Muscle of leg (tissue), 11 donors: ENCODE measurements around the gene KISS1. TPM values are rescaled to one million over a fixed set of nuclear protein-coding genes. Genes with fewer than 3 reads are reported as not detected.

ENCODE experiments used
- DNase-seq: peaks from one replicate; pipeline ENCODE4 v3.0.0; 2013
- H3K27ac ChIP-seq: one replicate; pipeline ENCODE4 v1.5.1; 2013; ENCODE audit warnings: mild to moderate bottlenecking, low read length, control low read depth
- H3K27me3 ChIP-seq: one replicate; pipeline ENCODE4 v1.6.1; 2013; ENCODE audit warnings: low read length; ENCODE audit not compliant: control insufficient read depth, insufficient read depth
- H3K36me3 ChIP-seq: one replicate; pipeline ENCODE4 v1.6.1; 2013; ENCODE audit warnings: low read length; ENCODE audit not compliant: control insufficient read depth, insufficient read depth
- H3K4me1 ChIP-seq: one replicate; pipeline ENCODE4 v1.6.1; 2013; ENCODE audit warnings: low read length; ENCODE audit not compliant: control insufficient read depth, insufficient read depth
- H3K4me3 ChIP-seq: one replicate; pipeline ENCODE4 v1.5.1; 2013; ENCODE audit warnings: low read length, control low read depth
- H3K9me3 ChIP-seq: replicated peaks from 2 replicates; pipeline ENCODE4 v1.6.1; 2013; ENCODE audit warnings: low read depth, low read length; ENCODE audit not compliant: control insufficient read depth
- WGBS: methylation state at CpG from one replicate; pipeline ENCODE4 v1.1.5; 2013; ENCODE audit warnings: missing lambda C conversion rate; ENCODE audit not compliant: insufficient coverage; 5-methylcytosine and 5-hydroxymethylcytosine counted together
- polyA plus RNA-seq, 8 donors: library from polyadenylated mRNA; unstranded; fragments of 120-200 nt; gene quantifications; one replicate each; pipeline versions ENCODE4 v1.2.1 to v1.2.3, GENCODE V29; 2013; ENCODE audit warnings: inconsistent platforms in 1 of 8, low replicate concordance in 1 of 8; ENCODE audit not compliant: insufficient read length in 8 of 8, insufficient read depth in 1 of 8
- total RNA-seq: library from RNA; stranded (reverse); fragments of 120-200 nt; gene quantifications from one replicate; pipeline ENCODE4 v1.2.4, GENCODE V29; 2013

Gene KISS1
- total and polyA plus RNA-seq, 9 donors = 0.29 to 5.6 (median 0.82) TPM; not detected in 1

- no peak for DNase-seq
- H3K36me3 ChIP-seq = no peaks in the 10 kb centered on the region
- no peak overlapping the region for H3K4me3 ChIP-seq
- peaks cover 3% of the 10 kb centered on the region for H3K4me1 ChIP-seq
- no peak overlapping the region for H3K27ac ChIP-seq
- 95% methylated on average over 13 of the region's 13 CpGs for WGBS
- no peaks in the 10 kb centered on the region for H3K27me3 ChIP-seq
- H3K9me3 ChIP-seq = no peaks in the 10 kb centered on the region
These were observed 32.6 kb upstream of the KISS1 start for GRCh38 chr1:204228896-204229295.

- no peak overlapping the region for H3K27ac ChIP-seq
- WGBS = 81% methylated on average over 19 of the region's 20 CpGs
- no peaks in the 10 kb centered on the region for H3K27me3 ChIP-seq
- no peak overlapping the region for H3K4me3 ChIP-seq
- no peaks in the 10 kb centered on the region for H3K36me3 ChIP-seq
- peaks cover 3% of the 10 kb centered on the region for H3K4me1 ChIP-seq
- no peaks in the 10 kb centered on the region for H3K9me3 ChIP-seq
- DNase-seq = no peak
These were observed 31.9 kb upstream of the KISS1 start for GRCh38 chr1:204227996-204228785.

GRCh38 chr1:204227351-204227750 lies 31.1 kb upstream of the KISS1 start:
- no peaks in the 10 kb centered on the region for H3K36me3 ChIP-seq
- WGBS = 80% methylated on average over 1 of the region's 2 CpGs
- no peak overlapping the region for H3K27ac ChIP-seq

GRCh38 chr1:204225841-204226735 lies 29.8 kb upstream of the KISS1 start:
- Histone ChIP-seq H3K27me3 (no peaks in the 10 kb centered on the region), H3K4me3 (no peak overlapping the region), H3K4me1 (peaks cover 12% of the 10 kb centered on the region), H3K27ac (no peak overlapping the region), H3K9me3 (no peaks in the 10 kb centered on the region), H3K36me3 (no peaks in the 10 kb centered on the region)
- WGBS = 70% methylated on average over 14 of the region's 16 CpGs
- DNase-seq = no peak

More at GRCh38 chr1:204227351-204227750, 31.1 kb upstream of the KISS1 start:
- no peaks in the 10 kb centered on the region for H3K27me3 ChIP-seq
- DNase-seq = no peak
- no peaks in the 10 kb centered on the region for H3K9me3 ChIP-seq
- peaks cover 11% of the 10 kb centered on the region for H3K4me1 ChIP-seq
- H3K4me3 ChIP-seq = no peak overlapping the region

GRCh38 chr1:204224655-204225054 lies 28.4 kb upstream of the KISS1 start:
- Histone ChIP-seq H3K27ac (no peak overlapping the region), H3K27me3 (no peaks in the 10 kb centered on the region), H3K4me1 (peaks cover 12% of the 10 kb centered on the region), H3K36me3 (no peaks in the 10 kb centered on the region), H3K4me3 (no peak overlapping the region), H3K9me3 (no peaks in the 10 kb centered on the region)
- no peak for DNase-seq
- 68% methylated on average over 4 of the region's 8 CpGs for WGBS

GRCh38 chr1:204223129-204223860 lies 27.0 kb upstream of the KISS1 start:
- Histone ChIP-seq H3K9me3 (no peaks in the 10 kb centered on the region), H3K4me1 (peaks cover 12% of the 10 kb centered on the region), H3K4me3 (no peak overlapping the region), H3K27ac (no peak overlapping the region), H3K36me3 (no peaks in the 10 kb centered on the region), H3K27me3 (no peaks in the 10 kb centered on the region)
- no peak for DNase-seq
- WGBS = 55% methylated on average over 8 of the region's 17 CpGs

GRCh38 chr1:204222764-204223055 lies 26.4 kb upstream of the KISS1 start:
- no peaks in the 10 kb centered on the region for H3K9me3 ChIP-seq
- peak; percentile 88 for DNase-seq
- peaks cover 12% of the 10 kb centered on the region for H3K4me1 ChIP-seq
- no peak overlapping the region for H3K4me3 ChIP-seq
- H3K27ac ChIP-seq = no peak overlapping the region
- H3K27me3 ChIP-seq = peaks cover under 1% of the 10 kb centered on the region
- H3K36me3 ChIP-seq = no peaks in the 10 kb centered on the region
- 23% methylated on average over 3 of the region's 3 CpGs for WGBS

GRCh38 chr1:204222006-204222763 lies 25.9 kb upstream of the KISS1 start:
- H3K36me3 ChIP-seq = no peaks in the 10 kb centered on the region
- no peak overlapping the region for H3K27ac ChIP-seq
- no peak overlapping the region for H3K4me3 ChIP-seq
- no peak for DNase-seq
- H3K4me1 ChIP-seq = peaks cover 12% of the 10 kb centered on the region
- 57% methylated on average over 3 of the region's 8 CpGs for WGBS
- H3K27me3 ChIP-seq = peaks cover 2% of the 10 kb centered on the region
- H3K9me3 ChIP-seq = no peaks in the 10 kb centered on the region

GRCh38 chr1:204221271-204221670 lies 25.0 kb upstream of the KISS1 start:
- no peak overlapping the region for H3K4me3 ChIP-seq
- WGBS = 100% methylated on average over 1 of the region's 11 CpGs
- H3K27me3 ChIP-seq = peaks cover 2% of the 10 kb centered on the region
- no peaks in the 10 kb centered on the region for H3K9me3 ChIP-seq
- no peak for DNase-seq
- no peak overlapping the region for H3K27ac ChIP-seq
- H3K4me1 ChIP-seq = peaks cover 9% of the 10 kb centered on the region
- no peaks in the 10 kb centered on the region for H3K36me3 ChIP-seq
